NK-92 treated with Interleukin-12 subunit alpha and Interleukin-12 subunit beta, amount 100 ng/mL, for 24 hours (cell line): ENCODE measurements around the gene SLC25A19.
"Not testable (repeated sequence)": the region's sequence is repeated elsewhere in the genome, so short reads cannot be mapped to it uniquely, and the experiment has no call there.

Experiments
- DNase-seq: peaks from one replicate; lab custom pipeline; 2025; lab: John Stamatoyannopoulos, UW

SLC25A19 gene

GRCh38 chr17:75267411-75268232 is 21.6 kb downstream of the SLC25A19 start:
- no peak for DNase-seq

GRCh38 chr17:75267153-75267410 is 22.2 kb downstream of the SLC25A19 start:
- no peak for DNase-seq

GRCh38 chr17:75266316-75267152 is 22.7 kb downstream of the SLC25A19 start:
- no peak for DNase-seq

GRCh38 chr17:75265614-75266315 is 23.5 kb downstream of the SLC25A19 start:
- DNase-seq: no peak

GRCh38 chr17:75263055-75263454 is 26.2 kb downstream of the SLC25A19 start:
- no peak for DNase-seq

- DNase-seq: no peak
Measured at GRCh38 chr17:75262112-75262606, 27.1 kb downstream of the SLC25A19 start.

GRCh38 chr17:75261336-75262111 is 27.7 kb downstream of the SLC25A19 start, which contains the start of the genes GGA3 and MRPS7:
TSS of gene GGA3 (minus strand) at chr17:75261606. CDS start at chr17:75261587, 19 bp downstream.
TSS of gene MRPS7 (plus strand) at chr17:75261879. CDS start at chr17:75261901, 22 bp downstream.
- DNase-seq: peak; percentile 90

GRCh38 chr17:75260641-75261335 is 28.4 kb downstream of the SLC25A19 start:
- peak; percentile 47 for DNase-seq

GRCh38 chr17:75257228-75257627 is 32.0 kb downstream of the SLC25A19 start:
- not testable (repeated sequence) for DNase-seq

GRCh38 chr17:75255954-75256698 is 33.1 kb downstream of the SLC25A19 start:
- not testable (repeated sequence) for DNase-seq

- DNase-seq: no peak
Measured at GRCh38 chr17:75252039-75252816, 37.0 kb downstream of the SLC25A19 start.

GRCh38 chr17:75250009-75250471 is 39.2 kb downstream of the SLC25A19 start:
- no peak for DNase-seq

GRCh38 chr17:75249564-75249963 is 39.7 kb downstream of the SLC25A19 start:
- no peak for DNase-seq

- no peak for DNase-seq
Measured at GRCh38 chr17:75246404-75246803, 42.8 kb downstream of the SLC25A19 start.

GRCh38 chr17:75245011-75245410 is 44.2 kb downstream of the SLC25A19 start:
- DNase-seq: no peak

- no peak for DNase-seq
Measured at GRCh38 chr17:75244133-75244866, 44.9 kb downstream of the SLC25A19 start.

GRCh38 chr17:75242461-75243042 is 46.7 kb downstream of the SLC25A19 start:
- no peak for DNase-seq

GRCh38 chr17:75241996-75242460 is 47.2 kb downstream of the SLC25A19 start:
- DNase-seq: no peak
